Neural progenitor cell (in vitro differentiated cells): ENCODE measurements around the gene KIF4B.

Experiments used
- EZH2 ChIP-seq: fragments of 200-600 bp; sonication (generic); IDR thresholded peaks from 2 replicates; pipeline ENCODE4 v1.6.1; 2017; ENCODE audit warnings: antibody characterized with exemption, mild to moderate bottlenecking, moderate library complexity
- EZH2phosphoT487 ChIP-seq: fragments of 200-600 bp; sonication (generic); IDR thresholded peaks from 2 replicates; pipeline ENCODE4 v1.6.1; 2017; ENCODE audit warnings: antibody characterized with exemption
- TF ChIP-seq, protein P1 (sequence below): fragments of 200-600 bp; sonication (generic); IDR thresholded peaks from 2 replicates; pipeline ENCODE4 v1.5.1; 2017; ENCODE audit warnings: antibody characterized with exemption, mild to moderate bottlenecking

GRCh38 chr5:155047818-155048217, 34.3 kb downstream of the KIF4B start:
- TF ChIP-seq, protein P1, sequence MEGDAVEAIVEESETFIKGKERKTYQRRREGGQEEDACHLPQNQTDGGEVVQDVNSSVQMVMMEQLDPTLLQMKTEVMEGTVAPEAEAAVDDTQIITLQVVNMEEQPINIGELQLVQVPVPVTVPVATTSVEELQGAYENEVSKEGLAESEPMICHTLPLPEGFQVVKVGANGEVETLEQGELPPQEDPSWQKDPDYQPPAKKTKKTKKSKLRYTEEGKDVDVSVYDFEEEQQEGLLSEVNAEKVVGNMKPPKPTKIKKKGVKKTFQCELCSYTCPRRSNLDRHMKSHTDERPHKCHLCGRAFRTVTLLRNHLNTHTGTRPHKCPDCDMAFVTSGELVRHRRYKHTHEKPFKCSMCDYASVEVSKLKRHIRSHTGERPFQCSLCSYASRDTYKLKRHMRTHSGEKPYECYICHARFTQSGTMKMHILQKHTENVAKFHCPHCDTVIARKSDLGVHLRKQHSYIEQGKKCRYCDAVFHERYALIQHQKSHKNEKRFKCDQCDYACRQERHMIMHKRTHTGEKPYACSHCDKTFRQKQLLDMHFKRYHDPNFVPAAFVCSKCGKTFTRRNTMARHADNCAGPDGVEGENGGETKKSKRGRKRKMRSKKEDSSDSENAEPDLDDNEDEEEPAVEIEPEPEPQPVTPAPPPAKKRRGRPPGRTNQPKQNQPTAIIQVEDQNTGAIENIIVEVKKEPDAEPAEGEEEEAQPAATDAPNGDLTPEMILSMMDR = no peak
- TF ChIP-seq EZH2phosphoT487 (no peak), EZH2 (no peak)
